HepG2 (cell line): Measurements from ENCODE around the gene LDLRAD4. TPM values are rescaled to one million over a fixed set of nuclear protein-coding genes. Genes with fewer than 3 reads are reported as not detected.
A peak's percentile ranks its signal among the peaks of the same experiment; 100 is the strongest.

ENCODE experiments used
- EEA1 ChIP-seq: sonication (generic); formaldehyde crosslinking; IDR thresholded peaks from 2 replicates; pipeline ENCODE4 v1.5.1; 2020; ENCODE audit warnings: mild to moderate bottlenecking, missing genetic modification reagents, borderline replicate concordance
- EP300 ChIP-seq, 3 experiments: sonication (generic) in 1 of 3; formaldehyde crosslinking in 1 of 3; IDR thresholded peaks; 2 replicates each; pipeline versions ENCODE4 v1.5.1 to v1.6.1; 2011 to 2020; ENCODE audit warnings: low read depth in 2 of 3, low read length in 2 of 3, borderline replicate concordance in 1 of 3, improper control_type of control experiment in 1 of 3, mild to moderate bottlenecking in 1 of 3, missing genetic modification reagents in 1 of 3, moderate library complexity in 1 of 3
- GMEB1 ChIP-seq: sonication (generic); formaldehyde crosslinking; IDR thresholded peaks from 2 replicates; pipeline ENCODE4 v1.5.1; 2020; ENCODE audit warnings: missing genetic modification reagents, mild to moderate bottlenecking, borderline replicate concordance
- ISX ChIP-seq: sonication (generic); formaldehyde crosslinking; conservative IDR thresholded peaks from 2 replicates; pipeline ENCODE4 v1.5.0; 2020; ENCODE audit warnings: missing genetic modification reagents
- KIAA2018 ChIP-seq: sonication (generic); formaldehyde crosslinking; IDR thresholded peaks from 2 replicates; pipeline ENCODE4 v1.5.0; 2020; ENCODE audit warnings: mild to moderate bottlenecking, missing genetic modification reagents, borderline replicate concordance
- MAZ ChIP-seq, 2 experiments: sonication (generic) in 1 of 2; formaldehyde crosslinking in 1 of 2; IDR thresholded peaks; 2 replicates each; pipeline versions ENCODE4 v1.5.0 to v1.6.1; 2012 to 2020; ENCODE audit warnings: low read depth in 2 of 2, mild to moderate bottlenecking in 2 of 2, borderline replicate concordance in 1 of 2, improper control_type of control experiment in 1 of 2, low read length in 1 of 2, missing genetic modification reagents in 1 of 2, moderate library complexity in 1 of 2
- NR2F1 ChIP-seq, 2 experiments: fragments of 450-650 bp in 1 of 2; formaldehyde crosslinking in 1 of 2; IDR thresholded peaks; 2 replicates each; pipeline versions ENCODE4 v1.5.0 to v1.6.1; 2016 to 2020; ENCODE audit warnings: mild to moderate bottlenecking in 1 of 2, missing compliant biosample characterization in 1 of 2, missing genetic modification reagents in 1 of 2, moderate library complexity in 1 of 2
- PRDM15 ChIP-seq: sonication (generic); formaldehyde crosslinking; IDR thresholded peaks from 2 replicates; pipeline ENCODE4 v1.4.0; 2020; ENCODE audit warnings: missing genetic modification reagents
- SALL1 ChIP-seq: sonication (generic); formaldehyde crosslinking; IDR thresholded peaks from 2 replicates; pipeline ENCODE4 v1.8.0; 2022; ENCODE audit warnings: mild to moderate bottlenecking, missing genetic modification reagents
- YEATS4 ChIP-seq: sonication (generic); formaldehyde crosslinking; IDR thresholded peaks from 2 replicates; pipeline ENCODE4 v1.4.0; 2020; ENCODE audit warnings: missing genetic modification reagents, borderline replicate concordance
- ZNF333 ChIP-seq: sonication (generic); formaldehyde crosslinking; IDR thresholded peaks from 2 replicates; pipeline ENCODE4 v1.4.0; 2020; ENCODE audit warnings: mild to moderate bottlenecking, missing genetic modification reagents, borderline replicate concordance
- ZNF589 ChIP-seq: sonication (generic); formaldehyde crosslinking; conservative IDR thresholded peaks from 2 replicates; pipeline ENCODE4 v1.8.0; 2022; ENCODE audit warnings: mild to moderate bottlenecking, moderate library complexity, missing genetic modification reagents
- ZNF619 ChIP-seq: sonication (generic); formaldehyde crosslinking; IDR thresholded peaks from 2 replicates; pipeline ENCODE4 v1.4.0; 2020; ENCODE audit warnings: mild to moderate bottlenecking, missing genetic modification reagents
- polyA plus RNA-seq, 8 experiments: library from polyadenylated mRNA; depleted of rRNA in 3 of 8; stranded (reverse) in 7 of 8; unstranded in 1 of 8; fragments of >200 nt; fragmentation: Illumina TruSeq in 4 of 8; extraction: Trizol in 4 of 8; gene quantifications; 2 replicates each; pipeline versions ENCODE4 v1.2.1 to v1.2.3, GENCODE V29; 2011 to 2016; ENCODE audit warnings: low read depth in 4 of 8, missing spikeins in 1 of 8, mixed read lengths in 1 of 8; ENCODE audit not compliant: insufficient read depth in 1 of 8
- total RNA-seq, 5 experiments: library from RNA; depleted of rRNA; stranded (reverse); fragments of >200 nt; fragmentation: Illumina TruSeq; extraction: Trizol; gene quantifications; 2 replicates each; pipeline ENCODE4 v1.2.3, GENCODE V29; 2016; ENCODE audit warnings: low read depth in 1 of 5

The LDLRAD4 gene
- total and polyA plus RNA-seq, 2 of the 13 experiments (the other 11 are each of a cell fraction or from before 2014, with no cell fraction given), result 13.6 to 20.9 TPM

GRCh38 chr18:13217971-13218367 lies 591 bp upstream of the LDLRAD4 start (continued):
- TF ChIP-seq GMEB1 (CRISPR knock-in tag) (no peak), PRDM15 (CRISPR knock-in tag) (no peak), SALL1 (CRISPR knock-in tag) (0 out of 2 replicates have a peak, but pooled peaks have one; percentile 6), ISX (CRISPR knock-in tag) (no peak), EEA1 (no peak), EP300 (IDR thresholded peaks at IDR 0.05; ENCODE audit: low read depth in 2 of 2, low read length in 2 of 2) (no peak), EP300 (CRISPR knock-in tag; IDR thresholded peaks at IDR 0.05; ENCODE audit: borderline replicate concordance) (no peak), YEATS4 (no peak), ZNF333 (no peak), KIAA2018 (CRISPR knock-in tag) (no peak), NR2F1 (CRISPR knock-in tag; IDR thresholded peaks at IDR 0.05) (no peak), ZNF619 (CRISPR knock-in tag) (no peak), ZNF589 (CRISPR knock-in tag) (0 out of 2 replicates have a peak, but pooled peaks have one; percentile 2), MAZ (IDR thresholded peaks at IDR 0.05; ENCODE audit: borderline replicate concordance, low read depth, low read length) (no peak), MAZ (CRISPR knock-in tag; IDR thresholded peaks at IDR 0.05; ENCODE audit: low read depth) (0 out of 2 replicates have a peak, but pooled peaks have one; percentile 55)
